GM21529 (cell line): Measurements from ENCODE around the gene MRPS35.

Experiments
- ATAC-seq: cut with Tn5 transposase; IDR thresholded peaks from one replicate; pipeline ENCODE4 v1.9.1; 2021; ENCODE audit not compliant: unreplicated experiment

The MRPS35 gene

DNA sequence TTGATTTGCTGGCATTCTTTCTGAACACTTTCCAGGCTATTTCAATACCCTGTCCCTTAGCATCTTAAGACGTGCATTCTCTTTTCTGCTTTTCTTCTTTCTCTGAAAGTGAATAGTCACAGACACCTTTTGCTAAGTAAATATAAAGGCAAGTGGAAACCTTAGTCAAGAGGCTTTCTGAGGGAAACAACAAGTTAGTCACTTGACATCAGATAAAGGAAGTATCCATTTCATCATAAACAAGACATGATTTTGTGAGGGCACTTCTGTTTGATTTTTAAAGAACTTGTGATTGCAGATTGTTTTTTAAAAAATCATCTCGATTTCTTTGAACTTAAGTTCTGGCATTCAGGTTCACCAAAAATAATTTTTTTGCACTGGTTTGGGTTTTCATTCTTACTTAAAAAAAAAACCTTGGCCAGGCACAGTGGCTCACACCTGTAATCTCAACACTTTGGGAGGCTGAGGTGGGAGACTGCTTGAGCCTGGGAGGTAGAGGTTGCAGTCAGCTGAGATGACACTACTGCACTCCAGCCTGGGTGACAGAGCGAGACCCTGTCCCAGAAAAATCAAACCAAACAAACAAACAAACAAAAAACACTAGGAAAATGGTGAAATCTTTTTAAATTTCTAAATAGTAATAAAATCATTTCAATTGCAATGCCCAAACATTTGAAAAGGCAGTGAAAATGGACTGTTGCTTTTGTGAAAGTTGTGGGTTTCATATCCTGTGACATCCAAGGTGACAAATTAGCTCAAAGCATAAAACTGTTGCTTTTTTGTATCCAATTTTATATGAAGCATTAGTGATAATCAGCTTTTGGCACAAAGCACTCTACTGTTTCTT, 61.1 kb downstream of the MRPS35 start:
- ATAC-seq, result no peak

DNA sequence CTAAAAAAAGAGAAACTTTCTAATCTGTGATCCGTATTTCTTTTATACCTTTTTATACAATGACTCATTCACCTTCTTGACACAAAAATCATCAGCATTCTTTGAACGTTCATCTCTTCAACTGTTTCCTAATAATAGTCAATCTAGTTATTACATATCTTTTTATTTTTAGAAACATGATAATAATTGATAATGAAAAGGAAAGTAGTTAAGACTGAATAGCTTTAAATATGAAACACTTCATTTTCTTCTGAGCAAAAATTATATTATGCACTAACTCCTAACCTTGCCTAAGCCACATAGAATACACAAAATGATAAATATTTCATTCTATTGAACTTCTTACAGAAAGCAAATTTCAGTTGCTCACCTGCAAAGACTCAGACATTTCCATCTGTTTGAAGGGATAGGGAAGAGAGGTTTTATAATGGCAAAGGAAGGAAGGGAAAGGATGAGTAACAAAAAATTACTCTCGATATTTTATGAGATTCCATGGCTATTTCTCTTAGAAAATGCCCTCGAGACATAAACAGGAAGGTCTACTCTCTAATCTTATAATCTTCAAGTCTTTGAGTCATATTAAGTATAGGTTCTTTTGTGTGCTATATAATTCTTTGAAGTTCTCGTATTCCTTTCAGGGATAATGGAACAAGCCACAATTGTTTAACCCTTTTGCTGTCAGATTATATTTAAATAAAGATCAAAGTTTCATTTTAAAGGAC, 61.9 kb downstream of the MRPS35 start:
- ATAC-seq, result no peak

DNA sequence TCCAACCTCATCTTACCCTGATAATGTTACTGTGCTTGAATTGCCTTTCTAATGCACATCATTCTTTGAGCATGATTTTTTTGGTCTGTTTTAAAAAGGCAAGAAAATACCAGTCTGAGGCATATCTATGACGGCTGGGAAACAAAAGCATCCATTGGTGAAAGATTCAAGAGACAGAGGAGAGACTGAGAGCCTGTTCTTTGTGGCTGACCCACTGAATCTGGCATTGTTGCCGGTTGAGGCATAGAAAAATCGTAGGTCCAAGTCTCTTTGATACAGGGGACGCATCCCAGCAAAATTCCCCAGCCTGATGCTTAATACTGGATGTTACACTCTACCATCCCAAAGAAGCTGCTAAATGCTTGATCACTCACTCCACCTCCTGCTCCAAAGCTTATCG, 66.5 kb downstream of the MRPS35 start:
- ATAC-seq, result no peak

DNA sequence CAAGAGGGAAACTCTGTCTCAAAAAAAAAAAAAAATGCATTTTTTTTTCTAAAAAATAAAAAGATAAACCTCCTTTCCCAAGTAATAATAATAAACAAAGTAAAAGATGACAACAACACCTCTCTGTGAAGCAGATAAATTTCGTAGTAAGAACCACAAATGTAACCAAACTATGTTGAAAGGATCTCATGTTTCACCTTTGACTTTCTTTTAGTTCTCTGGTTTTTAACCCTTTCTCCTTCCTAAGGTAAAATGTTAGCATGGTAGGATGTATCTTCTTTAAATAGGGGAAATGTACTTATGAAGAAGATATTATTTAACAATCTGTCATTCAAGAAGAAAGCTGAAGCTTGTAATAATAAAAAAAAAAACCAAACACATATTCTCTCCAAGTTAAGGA, 67.6 kb downstream of the MRPS35 start:
- ATAC-seq, result no peak

DNA sequence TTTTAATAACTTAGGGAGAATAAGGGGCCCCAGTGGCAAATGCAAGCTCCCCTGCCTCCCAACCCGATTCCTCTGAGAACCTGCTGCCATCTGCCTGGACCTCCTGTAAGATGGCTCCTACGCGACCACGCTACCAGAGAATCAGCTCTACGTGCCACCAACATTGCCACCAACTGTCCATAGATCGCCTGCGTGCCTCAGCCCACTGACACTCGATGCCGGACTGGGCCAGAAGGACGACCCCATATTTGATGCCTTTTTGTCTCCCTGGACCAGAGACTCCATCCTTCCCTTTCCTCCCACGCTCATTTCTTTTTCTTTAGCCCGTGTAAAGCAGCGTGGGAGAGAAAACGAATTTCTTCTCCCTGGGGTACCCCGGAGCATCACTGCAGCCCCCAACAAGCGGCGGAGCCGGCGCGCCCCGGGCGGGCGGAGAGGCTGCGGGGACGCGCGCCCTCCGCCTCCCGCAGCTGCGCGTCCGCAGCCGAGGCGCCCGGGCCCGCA, 68.8 kb downstream of the MRPS35 start:
- ATAC-seq, result peak; percentile 21

DNA sequence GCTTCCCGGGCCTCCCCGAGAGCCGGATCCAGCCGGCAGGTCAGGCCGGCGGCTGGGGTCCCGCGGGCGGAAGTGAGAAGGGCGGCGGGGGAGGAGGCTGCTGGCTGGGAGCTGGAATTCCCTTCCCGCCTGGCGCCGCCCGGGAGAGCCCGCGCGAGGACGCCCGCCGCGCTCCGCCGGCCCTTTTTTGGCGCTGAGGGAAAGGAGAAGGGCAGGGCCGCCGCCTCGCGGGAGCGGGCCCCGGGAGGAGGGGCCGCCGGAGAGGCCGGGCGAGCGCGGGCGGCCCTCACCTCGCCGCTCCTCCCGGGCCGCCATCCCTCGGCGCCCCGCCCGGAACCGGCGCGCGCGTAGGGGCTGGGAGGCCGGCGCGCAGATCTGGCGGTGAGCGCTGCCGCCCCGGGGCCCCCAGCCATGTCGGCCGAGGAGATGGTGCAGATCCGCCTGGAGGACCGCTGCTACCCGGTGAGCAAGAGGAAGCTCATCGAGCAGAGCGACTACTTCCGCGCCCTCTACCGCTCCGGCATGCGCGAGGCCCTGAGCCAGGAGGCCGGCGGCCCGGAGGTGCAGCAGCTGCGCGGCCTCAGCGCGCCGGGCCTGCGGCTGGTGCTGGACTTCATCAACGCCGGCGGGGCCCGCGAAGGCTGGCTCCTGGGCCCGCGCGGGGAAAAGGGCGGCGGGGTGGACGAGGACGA, 69.4 kb downstream of the MRPS35 start, which contains the start of the genes KLHL42 and MANSC4:
TSS of gene KLHL42 (plus strand) at position 314 of the 692 bp plus-strand sequence. CDS start at position 412, 98 bp downstream.
TSS of gene MANSC4 (minus strand) at position 317 of the 692 bp plus-strand sequence. CDS start 8,960 bp downstream, outside the sequence.
- peak; percentile 76 for ATAC-seq

DNA sequence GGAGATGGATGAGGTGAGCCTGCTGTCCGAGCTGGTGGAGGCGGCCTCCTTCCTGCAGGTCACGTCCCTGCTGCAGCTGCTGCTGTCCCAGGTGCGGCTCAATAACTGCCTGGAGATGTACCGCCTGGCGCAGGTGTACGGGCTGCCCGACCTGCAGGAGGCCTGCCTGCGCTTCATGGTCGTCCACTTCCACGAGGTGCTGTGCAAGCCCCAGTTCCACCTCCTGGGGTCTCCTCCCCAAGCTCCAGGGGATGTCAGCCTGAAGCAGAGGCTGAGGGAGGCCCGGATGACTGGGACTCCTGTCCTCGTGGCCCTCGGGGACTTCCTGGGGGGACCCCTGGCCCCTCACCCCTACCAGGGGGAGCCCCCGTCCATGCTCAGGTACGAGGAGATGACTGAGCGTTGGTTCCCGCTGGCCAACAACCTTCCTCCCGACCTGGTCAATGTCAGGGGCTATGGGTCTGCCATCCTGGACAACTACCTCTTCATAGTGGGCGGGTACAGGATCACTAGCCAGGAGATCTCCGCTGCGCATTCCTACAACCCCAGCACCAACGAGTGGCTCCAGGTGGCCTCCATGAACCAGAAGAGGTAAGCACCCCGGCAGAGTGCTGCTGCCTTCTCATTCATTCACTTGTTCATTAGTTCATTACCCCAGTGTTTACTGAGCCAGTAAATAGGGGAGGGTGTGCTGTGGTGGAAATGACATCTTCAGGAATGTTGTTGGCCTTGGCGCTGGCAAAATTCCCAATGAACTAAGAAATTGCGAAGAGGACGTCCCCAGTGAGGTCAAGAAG, 70.2 kb downstream of the MRPS35 start:
- ATAC-seq, result peak; percentile 32

DNA sequence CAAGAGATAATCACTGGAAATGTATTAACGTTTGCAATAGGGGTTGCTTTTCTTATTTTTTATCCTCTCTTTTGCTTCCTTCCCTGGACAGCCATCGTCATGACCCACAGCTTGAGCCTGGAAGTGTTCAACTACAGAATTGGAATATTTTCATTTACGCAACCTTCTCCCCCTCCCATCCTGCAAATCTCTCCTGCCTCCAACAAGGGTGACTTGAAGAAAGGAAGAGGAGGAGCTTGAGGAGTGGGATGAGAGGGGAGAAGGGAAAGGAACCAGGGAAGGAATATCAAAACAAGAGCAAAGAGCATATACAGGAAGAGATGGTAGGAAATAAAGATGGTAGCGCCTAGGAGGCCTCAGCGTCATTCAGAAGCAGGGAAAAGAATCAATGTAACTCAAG, 71.0 kb downstream of the MRPS35 start:
- ATAC-seq, result no peak

DNA sequence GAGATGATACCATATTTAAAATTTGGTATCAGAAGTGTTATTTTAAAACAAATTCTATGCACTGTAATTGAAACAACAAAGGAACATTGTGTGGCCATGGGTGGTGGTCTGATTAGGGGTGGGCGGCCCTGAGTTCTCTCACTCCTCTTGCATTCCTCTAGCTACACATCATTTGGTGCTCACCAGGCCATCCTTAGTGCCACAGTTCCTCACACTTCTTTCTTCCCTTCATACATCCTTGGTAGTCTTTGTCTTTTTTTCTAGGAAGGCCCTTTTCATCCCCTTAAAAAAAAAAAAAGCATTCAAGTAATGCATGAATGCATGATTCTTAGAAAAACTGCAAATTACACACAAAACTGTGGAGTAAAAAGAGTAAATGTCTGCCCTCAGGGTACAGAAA, 71.8 kb downstream of the MRPS35 start:
- no peak for ATAC-seq

DNA sequence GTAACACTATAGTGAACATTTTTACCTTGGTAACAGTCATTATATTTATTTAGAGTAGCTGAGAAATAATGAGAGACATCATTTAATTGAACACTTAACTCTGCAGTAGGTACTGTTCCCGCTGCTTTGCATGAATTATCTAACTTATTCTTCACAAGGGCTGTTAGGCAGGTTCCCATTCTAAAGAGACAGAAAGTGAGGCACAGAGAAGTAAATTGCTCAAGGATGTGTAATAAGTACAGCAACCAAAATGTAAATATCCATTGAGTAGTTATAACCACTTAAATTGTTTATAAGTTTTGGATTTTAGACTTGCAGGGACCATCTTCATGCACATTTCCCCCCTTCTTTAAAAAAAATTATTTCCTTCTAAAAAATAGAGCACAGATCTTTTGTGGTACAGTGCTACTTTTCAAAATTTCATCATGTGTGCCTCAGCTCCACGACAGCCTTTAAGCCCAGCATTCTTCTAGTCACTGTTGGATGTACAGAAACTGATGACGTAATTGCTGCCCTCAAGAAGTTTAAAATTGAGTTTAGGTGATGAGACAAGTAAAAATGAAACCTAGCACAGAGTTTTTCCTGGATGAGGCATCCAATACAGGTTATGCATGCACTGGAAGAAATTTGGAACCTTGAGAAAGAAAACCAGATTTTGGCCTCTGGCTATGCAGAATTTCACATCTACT, 75.4 kb downstream of the MRPS35 start:
- no peak for ATAC-seq

DNA sequence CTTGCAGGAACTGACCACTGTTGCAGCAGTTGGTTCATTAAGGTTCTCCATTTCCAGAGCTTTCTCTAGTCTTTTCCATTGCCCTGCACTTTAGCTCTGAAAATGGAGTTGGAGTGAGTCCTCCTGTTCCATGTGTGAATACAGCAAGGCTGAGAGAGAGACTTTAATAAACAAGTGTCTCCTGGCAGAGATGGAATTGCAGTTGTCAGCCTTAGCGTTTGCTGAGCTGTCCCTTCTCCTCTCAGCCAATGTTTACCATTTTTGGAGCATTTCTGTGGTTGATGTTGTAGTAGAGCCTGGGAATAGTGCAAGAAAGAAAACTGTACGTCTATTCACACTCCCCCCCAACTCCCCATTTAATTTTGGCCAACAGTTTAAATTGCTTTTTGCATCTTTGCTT, 76.9 kb downstream of the MRPS35 start:
- ATAC-seq, result no peak

DNA sequence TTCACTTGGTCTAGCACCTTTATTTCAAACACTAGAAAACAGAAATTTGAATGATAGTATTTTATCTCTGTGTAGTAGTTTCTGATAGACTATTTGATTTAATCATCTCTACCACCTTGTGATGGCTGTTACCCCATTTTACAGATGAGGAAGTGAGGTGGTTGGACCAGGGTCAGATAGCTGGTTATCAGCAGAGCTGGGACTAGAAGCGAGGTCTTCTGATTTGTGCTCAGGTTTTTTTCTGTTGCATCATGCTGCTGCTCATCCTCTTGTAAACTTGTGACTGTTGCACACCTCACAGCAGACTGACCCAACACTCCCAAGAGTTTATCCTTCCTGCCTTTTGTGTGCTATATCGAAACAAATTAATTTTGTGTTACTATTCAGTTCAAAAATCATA, 79.5 kb downstream of the MRPS35 start:
- ATAC-seq, result no peak

DNA sequence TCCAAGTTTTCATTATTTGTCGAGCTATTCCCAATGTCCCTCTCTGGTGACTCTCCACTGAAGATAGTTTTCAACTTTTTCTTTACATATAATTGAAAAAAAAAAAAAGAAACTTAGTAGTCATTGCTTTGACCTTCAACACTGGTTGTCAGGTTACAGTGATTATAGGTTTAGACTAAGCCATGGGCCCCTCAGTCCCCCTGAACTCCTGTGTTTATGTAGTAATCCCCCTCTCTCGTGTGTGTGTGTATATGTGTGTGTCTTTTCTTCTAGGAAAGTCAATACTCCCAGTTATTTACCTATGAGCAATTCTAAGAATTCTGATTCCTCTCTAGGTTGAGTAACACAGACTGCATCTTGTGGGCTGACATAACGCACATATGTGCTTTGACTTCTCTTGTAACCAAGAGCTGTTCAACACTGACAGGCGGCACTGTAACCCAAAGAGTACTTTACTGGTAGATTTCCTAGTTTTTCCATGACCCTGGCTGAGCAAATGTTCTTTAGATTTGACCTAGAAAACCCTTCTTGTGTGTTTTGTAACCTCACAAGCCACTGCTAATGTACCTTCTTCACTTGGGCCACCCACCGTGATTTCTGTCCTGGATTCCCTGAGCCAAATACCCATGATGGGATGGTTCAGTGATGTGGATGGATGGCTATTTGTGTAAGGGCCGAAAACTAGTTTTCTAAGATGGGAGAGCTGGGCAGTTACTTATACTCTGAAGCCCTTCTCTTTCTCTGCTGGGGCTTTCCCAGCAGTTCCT, 84.4 kb downstream of the MRPS35 start:
- no peak for ATAC-seq

DNA sequence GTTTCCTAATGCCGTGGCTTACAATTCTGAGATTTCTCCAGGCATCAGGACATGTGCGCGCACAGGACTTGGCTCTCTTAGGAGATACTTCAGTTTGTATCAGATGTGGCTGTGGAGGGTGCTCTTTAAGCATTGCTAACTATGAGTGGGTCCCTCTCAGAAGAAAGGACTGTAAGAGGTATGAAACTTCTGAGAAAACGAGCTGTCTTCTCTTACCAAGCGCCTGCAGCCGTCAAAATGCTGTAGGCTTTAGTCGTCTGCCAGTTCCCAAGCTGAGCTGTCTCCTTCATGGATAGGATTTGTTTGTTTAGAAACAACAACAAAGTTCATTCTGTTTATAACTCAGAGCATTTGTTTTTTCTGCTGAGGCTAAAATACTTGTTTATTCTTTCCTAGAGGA, 85.5 kb downstream of the MRPS35 start:
- ATAC-seq, result no peak

DNA sequence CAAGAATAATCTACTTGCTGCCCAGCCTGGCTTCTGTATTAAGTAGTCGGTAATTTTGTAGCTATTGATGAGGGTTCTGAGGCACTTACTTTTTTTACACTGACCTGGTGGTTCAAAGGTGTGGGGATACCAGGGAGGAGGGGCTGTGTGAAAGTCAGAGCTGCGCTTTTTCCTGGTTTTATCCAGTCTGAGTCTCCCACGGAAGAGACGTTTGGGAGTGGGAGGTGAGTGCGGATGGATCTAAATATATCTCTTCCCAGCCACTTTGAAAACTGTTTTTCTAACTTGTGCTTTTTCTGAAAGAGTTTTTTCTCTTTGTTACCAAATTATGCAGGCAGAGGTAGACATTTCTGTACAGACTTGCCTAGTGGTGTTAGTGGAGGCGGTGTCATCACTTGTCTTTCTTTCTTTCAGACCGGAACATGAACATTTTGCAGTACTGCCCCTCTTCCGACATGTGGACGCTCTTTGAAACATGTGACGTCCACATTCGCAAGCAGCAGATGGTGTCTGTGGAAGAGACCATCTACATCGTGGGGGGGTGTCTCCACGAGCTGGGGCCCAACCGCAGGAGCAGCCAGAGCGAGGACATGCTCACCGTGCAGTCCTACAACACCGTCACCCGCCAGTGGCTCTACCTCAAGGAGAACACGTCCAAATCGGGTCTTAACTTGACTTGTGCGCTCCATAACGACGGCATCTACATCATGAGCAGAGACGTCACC, 86.8 kb downstream of the MRPS35 start:
- no peak for ATAC-seq

DNA sequence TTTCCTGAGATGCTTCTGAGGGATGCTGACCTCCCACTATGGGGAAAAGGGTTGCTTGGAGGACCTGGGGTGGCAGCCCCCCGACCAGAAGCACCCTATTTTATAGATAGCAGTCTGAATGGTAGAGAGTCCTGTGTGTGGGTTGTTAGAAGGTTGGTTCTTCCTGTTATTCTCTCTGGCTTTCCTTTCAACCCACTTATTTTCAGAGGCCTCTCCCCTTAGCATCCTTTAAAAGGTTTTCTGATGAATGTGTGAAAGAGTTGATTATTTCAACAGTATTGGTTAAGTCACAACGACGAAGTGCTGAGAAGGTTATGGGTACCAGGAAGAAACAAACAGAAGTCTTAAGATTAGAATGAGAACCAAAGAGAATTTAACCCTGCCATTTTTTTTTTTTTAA, 90.2 kb downstream of the MRPS35 start:
- ATAC-seq, result no peak

DNA sequence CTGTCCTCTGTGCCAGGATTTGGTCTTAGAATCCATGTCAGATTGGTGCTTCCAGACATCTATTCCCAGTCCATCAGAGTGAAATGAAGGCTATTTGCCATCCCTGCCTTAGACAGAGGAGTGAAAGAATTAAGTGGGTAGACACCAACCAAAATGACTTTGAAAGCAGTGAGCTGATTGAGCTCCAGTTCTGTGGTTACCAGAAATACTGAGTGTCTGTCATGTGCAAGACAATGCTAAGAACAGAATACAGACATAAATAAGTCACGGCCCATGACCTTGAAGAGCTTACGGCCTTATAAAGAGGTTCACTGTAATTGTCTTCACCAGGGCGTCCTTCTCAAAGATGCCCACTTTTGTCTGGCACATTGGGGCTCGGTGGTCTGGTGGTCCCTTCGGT, 91.0 kb downstream of the MRPS35 start:
- ATAC-seq, result no peak

DNA sequence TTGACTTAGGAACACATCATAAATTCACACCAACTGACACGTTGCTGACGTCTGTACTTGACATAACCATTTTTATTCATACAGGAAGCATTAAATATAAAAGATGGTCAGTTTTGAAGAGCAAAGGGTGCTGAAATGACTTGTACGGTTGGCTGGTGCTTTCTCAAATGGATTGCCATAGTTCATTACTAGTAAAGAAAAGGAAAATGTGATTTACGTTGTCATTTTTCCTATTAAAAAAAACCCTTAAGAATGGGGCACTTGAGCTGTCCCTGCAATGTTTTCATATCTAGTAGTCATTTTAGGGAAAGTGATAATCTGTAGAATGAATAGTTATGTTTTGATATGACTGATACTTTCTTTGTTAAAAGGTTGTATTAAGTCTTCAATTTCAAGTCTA, 91.9 kb downstream of the MRPS35 start:
- ATAC-seq, result no peak

DNA sequence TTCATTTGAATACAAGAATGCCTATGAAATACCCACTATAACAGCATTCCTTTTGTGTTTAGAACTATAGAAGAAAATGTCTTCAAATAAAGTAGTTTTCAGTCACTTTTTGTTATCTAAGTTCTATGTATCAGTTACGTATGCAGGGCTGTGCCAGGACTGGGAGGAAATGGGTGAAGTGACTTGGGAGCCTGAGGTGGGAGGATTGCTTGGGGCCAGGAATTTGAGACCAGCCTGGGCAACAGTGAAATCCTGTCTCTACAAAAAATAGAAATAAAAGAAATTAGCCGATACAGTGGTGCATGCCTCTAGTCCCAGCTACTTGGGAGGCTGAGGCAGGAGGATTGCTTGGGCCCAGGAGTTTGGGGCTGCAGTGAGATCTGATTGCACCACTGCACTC, 92.3 kb downstream of the MRPS35 start:
- no peak for ATAC-seq
